Mucosa of stomach (tissue), 1 donor: ENCODE data around the gene SMOC2.
"Not testable (repeated sequence)": the region's sequence is repeated elsewhere in the genome, so short reads cannot be mapped to it uniquely, and the experiment has no call there.

Experiments
- H3K27me3 ChIP-seq: one replicate; pipeline ENCODE4 v1.7.0; 2013; ENCODE audit warnings: mild to moderate bottlenecking, low read length; ENCODE audit not compliant: control insufficient read depth, insufficient read depth
- H3K36me3 ChIP-seq: one replicate; pipeline ENCODE4 v1.7.0; 2013; ENCODE audit warnings: low read length; ENCODE audit not compliant: control insufficient read depth, insufficient read depth
- H3K4me1 ChIP-seq: one replicate; pipeline ENCODE4 v1.7.0; 2013; ENCODE audit warnings: mild to moderate bottlenecking, low read length; ENCODE audit not compliant: control insufficient read depth, insufficient read depth
- H3K4me3 ChIP-seq: one replicate; pipeline ENCODE4 v1.7.0; 2013; ENCODE audit warnings: low read length
- H3K9ac ChIP-seq: one replicate; pipeline ENCODE4 v1.7.0; 2013; ENCODE audit warnings: mild to moderate bottlenecking, low read length, moderate library complexity
- H3K9me3 ChIP-seq: one replicate; pipeline ENCODE4 v1.7.0; 2013; ENCODE audit warnings: mild to moderate bottlenecking, low read length, moderate library complexity; ENCODE audit not compliant: control insufficient read depth
- donor health status: Pancreatic carcinoma.

The SMOC2 gene

DNA sequence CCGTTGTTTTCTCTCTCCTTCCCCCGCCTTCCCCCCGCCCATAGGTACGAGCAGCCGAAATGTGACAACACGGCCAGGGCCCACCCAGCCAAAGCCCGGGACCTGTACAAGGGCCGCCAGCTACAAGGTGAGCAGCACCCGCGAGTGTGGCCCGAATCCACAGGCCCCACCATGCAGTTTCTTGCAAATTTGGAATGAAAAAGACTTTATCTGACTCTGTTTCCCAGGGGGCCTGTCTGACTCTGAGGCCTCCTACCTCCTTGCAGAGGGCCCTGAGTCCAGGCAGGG lies 167.1 kb downstream of the SMOC2 start:
- no peaks in the 10 kb centered on the region for H3K27me3 ChIP-seq
- H3K36me3 ChIP-seq: no peaks in the 10 kb centered on the region
- H3K4me1 ChIP-seq: no peaks in the 10 kb centered on the region
- H3K4me3 ChIP-seq: no peak overlapping the region
- H3K9ac ChIP-seq: no peak overlapping the region
- H3K9me3 ChIP-seq: no peaks in the 10 kb centered on the region

DNA sequence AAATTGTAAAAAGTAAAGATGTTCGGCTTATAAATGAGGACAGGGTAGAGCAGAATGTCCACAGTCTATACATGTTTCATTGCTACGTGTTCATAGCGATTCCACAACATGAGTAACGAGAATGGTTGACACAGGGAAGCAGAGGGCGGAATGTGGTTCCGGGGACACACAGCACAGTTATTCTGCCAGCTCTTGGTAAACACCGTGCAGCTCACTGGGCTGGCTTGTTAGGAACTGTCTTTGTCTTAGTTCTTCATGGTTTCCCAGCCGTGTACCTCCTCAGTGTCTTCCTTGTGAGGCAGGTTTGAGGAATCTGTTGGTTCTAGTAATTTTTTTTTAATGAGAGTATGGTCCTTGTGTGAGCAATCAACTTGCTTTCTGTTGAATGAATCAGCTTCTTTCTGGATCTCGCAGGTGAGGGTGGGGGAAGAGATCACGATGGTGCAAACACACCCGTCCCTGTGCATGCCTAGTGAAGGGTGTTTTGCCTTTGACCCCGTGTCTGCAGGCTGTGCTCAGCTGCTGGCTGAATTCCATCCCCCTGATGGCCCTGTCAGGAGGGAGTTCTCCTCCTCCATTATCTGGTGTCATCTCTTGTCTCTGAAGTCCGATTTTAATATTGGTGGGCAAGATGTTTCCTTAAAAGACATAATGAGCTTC lies 168.2 kb downstream of the SMOC2 start:
- H3K4me3 ChIP-seq: no peak overlapping the region
- no peaks in the 10 kb centered on the region for H3K36me3 ChIP-seq
- H3K9ac ChIP-seq: no peak overlapping the region
- no peaks in the 10 kb centered on the region for H3K9me3 ChIP-seq
- no peaks in the 10 kb centered on the region for H3K27me3 ChIP-seq
- H3K4me1 ChIP-seq: no peaks in the 10 kb centered on the region

DNA sequence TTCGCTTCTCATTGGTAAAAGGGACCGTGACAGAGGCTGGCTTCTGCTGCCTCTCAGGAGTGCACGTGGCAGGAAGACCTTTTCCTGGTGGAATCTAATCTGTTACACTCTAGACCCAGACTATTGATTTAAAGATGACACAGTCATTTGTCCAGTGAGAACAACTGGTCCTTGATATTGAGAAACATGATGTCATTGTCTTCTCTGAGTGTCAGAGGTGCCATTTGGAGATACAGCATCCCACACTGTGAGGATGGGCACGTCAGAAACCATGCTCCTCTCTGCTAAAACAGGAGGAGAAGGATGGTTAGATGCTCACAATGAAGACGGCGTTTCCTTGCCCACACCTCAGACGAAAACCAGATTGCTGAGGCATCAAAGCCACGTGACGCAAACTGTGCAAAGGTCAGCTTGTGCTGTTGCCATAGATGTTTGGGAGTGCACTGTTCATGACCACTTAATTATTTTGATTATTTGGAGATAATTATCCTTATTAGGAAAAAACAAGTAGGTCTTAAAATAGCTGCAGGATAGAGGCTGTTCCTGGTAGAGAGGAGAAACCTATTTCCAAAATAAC lies 169.0 kb downstream of the SMOC2 start:
- H3K9me3 ChIP-seq: no peaks in the 10 kb centered on the region
- H3K9ac ChIP-seq: no peak overlapping the region
- no peaks in the 10 kb centered on the region for H3K4me1 ChIP-seq
- H3K27me3 ChIP-seq: no peaks in the 10 kb centered on the region
- no peaks in the 10 kb centered on the region for H3K36me3 ChIP-seq
- no peak overlapping the region for H3K4me3 ChIP-seq

DNA sequence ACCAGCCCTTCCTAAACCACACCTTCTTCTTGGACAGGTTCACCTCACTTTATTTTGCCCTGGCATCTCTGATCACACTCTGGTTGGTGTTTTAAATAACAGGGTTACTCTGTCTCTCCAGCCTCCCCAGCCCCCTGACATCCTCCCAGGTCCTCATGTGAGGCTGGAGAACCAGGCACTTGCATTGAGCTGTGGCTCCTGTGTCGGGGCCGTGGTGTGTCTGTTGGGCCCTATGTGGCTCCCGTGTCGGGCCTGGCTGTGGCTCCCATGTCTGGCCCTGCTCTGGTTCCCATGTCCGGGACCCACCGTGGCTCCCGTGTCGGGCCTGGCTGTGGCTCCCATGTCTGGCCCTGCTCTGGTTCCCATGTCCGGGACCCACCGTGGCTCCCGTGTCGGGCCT lies 170.0 kb downstream of the SMOC2 start:
- H3K9ac ChIP-seq: not testable (repeated sequence)

DNA sequence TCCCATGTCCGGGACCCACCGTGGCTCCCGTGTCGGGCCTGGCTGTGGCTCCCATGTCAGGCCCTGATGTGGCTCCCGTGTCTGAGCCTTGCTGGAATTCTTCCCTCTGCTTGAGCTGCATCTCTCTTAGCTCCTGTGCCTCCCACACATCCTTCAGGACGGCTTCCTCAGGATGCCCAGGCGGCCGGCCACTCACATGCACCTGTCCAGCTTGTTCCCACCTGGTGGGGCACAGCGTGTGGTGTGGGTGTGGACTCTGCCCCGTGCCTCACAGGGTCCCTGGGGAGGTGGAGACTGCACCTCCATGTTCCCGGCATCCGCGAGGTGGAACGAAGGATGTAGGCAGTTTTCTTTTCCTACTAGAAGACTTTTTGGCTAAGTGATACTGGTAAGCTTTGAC lies 170.7 kb downstream of the SMOC2 start:
- Histone ChIP-seq H3K9ac (no peak overlapping the region), H3K4me3 (no peak overlapping the region), H3K36me3 (no peaks in the 10 kb centered on the region), H3K9me3 (no peaks in the 10 kb centered on the region), H3K4me1 (no peaks in the 10 kb centered on the region), H3K27me3 (no peaks in the 10 kb centered on the region)

More for the DNA sequence above, 170.0 kb downstream of the SMOC2 start:
- not testable (repeated sequence) for H3K9me3 ChIP-seq, H3K4me3 ChIP-seq, H3K36me3 ChIP-seq, H3K27me3 ChIP-seq, H3K4me1 ChIP-seq

DNA sequence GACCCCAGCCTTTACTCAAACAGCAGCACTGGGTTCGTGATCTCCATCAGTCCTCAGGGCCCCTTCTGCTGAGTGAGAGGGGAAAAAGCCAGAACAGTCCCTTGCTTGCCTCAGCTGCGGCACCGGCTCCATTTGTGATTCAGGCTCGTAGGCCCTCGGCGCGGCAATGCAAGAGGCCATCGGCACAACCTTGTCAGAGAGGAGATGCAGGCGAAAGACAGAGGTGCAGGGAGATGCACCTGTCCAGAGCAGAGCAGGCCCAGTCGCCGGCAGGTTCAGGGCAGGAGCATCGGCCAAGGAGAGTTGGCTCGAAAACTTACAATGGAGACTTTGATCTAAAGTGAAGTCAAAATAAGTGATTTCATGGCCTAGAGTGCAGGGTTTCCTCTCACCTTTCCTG lies 171.6 kb downstream of the SMOC2 start:
- Histone ChIP-seq H3K9ac (no peak overlapping the region), H3K9me3 (no peaks in the 10 kb centered on the region), H3K4me1 (no peaks in the 10 kb centered on the region), H3K27me3 (no peaks in the 10 kb centered on the region), H3K4me3 (no peak overlapping the region), H3K36me3 (no peaks in the 10 kb centered on the region)

DNA sequence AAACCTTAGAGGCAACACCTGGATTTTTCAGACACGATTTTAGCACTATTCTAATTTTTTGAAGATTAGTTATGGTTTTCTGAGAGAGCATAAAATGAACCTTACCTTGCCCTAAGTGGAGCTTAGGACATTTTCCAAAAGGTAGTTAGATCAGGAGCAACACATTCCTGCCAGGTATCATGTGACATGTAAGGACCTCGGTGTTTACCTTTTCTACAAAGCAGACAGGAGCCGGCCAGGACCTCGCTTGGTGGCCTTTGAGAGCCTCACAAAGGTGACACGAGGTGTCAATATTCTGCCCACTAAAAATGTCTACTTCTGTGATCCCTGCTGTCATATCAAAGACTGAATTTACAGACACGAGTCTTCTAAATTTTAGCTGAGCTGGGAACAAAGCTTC lies 174.9 kb downstream of the SMOC2 start:
- H3K27me3 ChIP-seq: no peaks in the 10 kb centered on the region
- no peak overlapping the region for H3K4me3 ChIP-seq
- no peak overlapping the region for H3K9ac ChIP-seq
- H3K4me1 ChIP-seq: no peaks in the 10 kb centered on the region
- no peaks in the 10 kb centered on the region for H3K9me3 ChIP-seq
- H3K36me3 ChIP-seq: no peaks in the 10 kb centered on the region

DNA sequence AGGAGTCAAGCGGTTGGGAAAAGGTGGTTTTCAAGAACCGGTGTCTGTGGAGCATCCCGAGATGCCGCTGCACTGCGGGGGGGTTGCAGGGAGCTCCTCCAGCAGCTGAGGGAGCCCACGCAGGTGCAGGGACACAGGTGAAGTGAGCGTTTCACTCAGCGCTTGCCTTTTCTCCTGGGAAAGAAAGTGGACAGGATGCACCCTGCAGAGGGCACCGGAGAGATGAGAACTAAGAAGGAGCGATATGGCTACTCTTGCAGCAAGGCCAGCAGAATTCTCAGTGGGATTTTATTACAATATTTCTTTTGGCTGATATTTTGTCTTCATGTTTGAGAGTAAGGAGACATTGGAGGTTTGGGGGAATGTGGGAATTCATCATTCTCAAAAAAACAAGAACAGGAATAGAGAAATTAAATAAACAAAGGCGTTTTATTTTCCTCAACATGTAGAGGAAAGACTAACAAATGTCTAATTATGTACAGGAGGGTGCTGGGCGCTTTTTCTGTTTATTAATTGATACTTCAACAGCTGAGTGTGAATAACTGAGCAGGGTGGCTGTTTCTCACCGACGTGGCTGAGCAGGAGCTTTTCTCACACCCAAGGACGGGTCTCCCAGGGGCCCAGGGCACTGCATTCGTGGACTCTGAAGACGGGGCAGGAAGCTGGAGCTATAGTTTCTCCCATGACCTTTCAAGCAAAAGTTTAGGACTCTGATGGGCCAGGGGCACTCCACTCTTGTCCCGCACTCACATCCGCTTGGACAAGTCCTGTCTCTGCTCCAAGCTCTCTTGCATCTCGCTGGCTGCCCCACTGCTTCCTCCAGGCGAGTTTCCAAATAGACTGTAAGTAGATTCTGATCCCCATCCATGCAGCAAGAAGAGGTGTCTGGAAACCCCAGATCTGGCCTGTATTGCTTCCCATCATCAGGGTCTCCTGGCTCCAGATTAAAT lies 176.1 kb downstream of the SMOC2 start:
- Histone ChIP-seq H3K27me3 (no peaks in the 10 kb centered on the region), H3K9me3 (no peaks in the 10 kb centered on the region), H3K36me3 (no peaks in the 10 kb centered on the region), H3K4me3 (no peak overlapping the region), H3K9ac (no peak overlapping the region), H3K4me1 (no peaks in the 10 kb centered on the region)

DNA sequence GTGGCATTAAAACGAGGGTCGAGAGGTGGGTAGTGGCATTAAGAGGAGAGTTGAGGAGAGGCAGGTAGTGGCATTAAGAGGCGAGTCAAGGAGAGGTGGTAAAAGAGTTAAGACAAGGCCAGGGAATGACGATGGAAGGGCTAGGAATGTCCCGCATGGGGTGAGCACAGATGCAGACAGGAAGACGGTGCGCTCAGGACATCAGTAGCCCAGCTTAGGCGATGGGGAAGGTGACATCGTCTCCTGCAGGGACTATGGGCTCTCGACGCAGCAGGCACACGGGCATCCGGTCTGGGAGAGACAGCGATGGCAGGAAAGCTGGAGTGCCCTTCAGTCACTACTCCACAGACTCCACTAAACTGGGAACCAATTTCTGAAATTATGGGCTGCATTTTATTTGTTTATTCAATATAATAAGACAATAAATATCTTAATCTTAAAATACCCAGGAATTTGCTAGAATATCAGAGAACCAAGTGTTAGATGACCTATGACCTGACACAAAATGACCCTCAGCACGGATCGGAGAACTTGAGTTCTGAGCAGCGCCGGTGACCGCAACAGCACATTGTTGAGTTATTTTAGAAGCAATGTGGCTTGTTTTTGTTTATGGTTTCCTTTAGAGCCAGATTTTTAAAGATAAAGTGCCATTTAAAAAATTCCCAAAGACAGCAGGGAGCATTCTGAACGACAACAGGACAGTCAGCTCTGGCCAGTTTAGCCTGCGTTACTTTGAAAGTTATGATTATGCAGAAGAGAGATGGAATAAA lies 177.7 kb downstream of the SMOC2 start:
- Histone ChIP-seq H3K27me3 (no peaks in the 10 kb centered on the region), H3K4me3 (no peak overlapping the region), H3K4me1 (no peaks in the 10 kb centered on the region), H3K36me3 (no peaks in the 10 kb centered on the region), H3K9me3 (no peaks in the 10 kb centered on the region), H3K9ac (no peak overlapping the region)

DNA sequence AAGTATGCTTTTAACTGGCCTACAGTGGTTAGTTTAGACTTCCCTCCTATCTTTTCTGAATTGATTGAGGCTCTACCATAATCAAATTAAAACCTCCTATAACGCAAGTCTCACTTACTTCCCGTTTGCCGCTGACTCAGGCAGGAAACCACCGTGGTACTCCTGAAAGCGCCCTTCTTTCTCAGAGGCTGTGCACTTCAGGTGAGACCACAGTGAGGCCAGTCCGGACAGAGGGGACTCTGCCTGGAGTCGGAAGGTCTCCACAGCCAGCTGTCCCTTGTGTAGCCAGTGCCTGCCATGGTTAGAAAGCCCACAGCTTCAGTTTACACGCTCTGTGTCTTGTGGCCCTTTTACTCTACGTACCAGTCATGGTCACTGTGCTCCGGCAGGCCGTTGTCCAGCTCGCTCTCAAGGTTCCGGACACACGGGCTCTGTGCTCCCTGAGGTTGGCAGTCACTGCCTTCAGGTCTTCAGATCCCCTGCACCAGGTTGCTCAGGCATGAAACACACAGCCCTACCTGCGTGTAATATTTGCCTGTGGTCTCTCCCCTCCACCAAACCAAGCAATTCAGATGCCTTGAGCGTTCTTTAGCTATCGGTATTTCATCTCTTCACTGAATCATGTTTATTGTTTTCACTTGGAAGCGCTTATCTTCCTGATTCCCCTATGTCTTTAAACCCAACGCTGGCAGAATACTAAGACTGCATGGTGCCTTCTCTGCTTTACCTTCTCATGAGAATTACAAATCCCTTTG lies 178.8 kb downstream of the SMOC2 start:
- no peak overlapping the region for H3K9ac ChIP-seq
- no peaks in the 10 kb centered on the region for H3K4me1 ChIP-seq
- H3K9me3 ChIP-seq: no peaks in the 10 kb centered on the region
- no peaks in the 10 kb centered on the region for H3K27me3 ChIP-seq
- no peaks in the 10 kb centered on the region for H3K36me3 ChIP-seq
- no peak overlapping the region for H3K4me3 ChIP-seq

DNA sequence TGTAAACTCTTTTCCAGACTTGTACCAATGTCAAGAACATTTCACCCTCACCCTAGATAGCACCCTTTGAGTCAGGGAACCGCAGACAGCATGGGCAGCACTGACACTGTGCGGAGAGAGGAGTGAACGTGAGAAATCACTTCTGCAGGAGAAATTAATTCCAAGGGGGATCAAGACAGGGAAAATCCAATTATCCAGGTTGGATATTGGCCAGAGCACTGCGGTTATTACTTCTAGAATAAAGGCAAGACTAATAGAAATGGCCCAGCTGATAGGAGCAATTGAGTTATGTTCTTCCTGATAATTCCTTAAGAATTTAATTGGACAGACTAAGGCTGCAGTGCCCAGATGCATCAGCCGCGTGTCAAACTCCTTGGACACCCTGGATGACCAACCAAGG lies 179.6 kb downstream of the SMOC2 start:
- Histone ChIP-seq H3K36me3 (no peaks in the 10 kb centered on the region), H3K9me3 (no peaks in the 10 kb centered on the region), H3K9ac (no peak overlapping the region), H3K27me3 (no peaks in the 10 kb centered on the region), H3K4me3 (no peak overlapping the region), H3K4me1 (no peaks in the 10 kb centered on the region)
